Ascending aorta (tissue), 2 donors: Measurements from ENCODE around the gene DVL3. TPM values are rescaled to one million over a fixed set of nuclear protein-coding genes. Genes with fewer than 3 reads are reported as not detected.

ENCODE experiments used
- DNase-seq, 2 donors: peaks; one replicate each; pipeline ENCODE4 v3.0.0-alpha.2; 2019; ENCODE audit warnings: low spot score in 2 of 2
- H3K27ac ChIP-seq, 2 donors: fragments of 200-600 bp; sonication (generic); one replicate each; pipeline ENCODE4 v1.5.1; 2016 to 2017; ENCODE audit warnings: mild to moderate bottlenecking in 1 of 2
- H3K27me3 ChIP-seq: fragments of 200-600 bp; sonication (generic); one replicate; pipeline ENCODE4 v1.5.1; 2017
- H3K36me3 ChIP-seq, 2 donors: fragments of 200-600 bp; sonication (generic); one replicate each; pipeline ENCODE4 v1.5.1; 2016
- H3K4me1 ChIP-seq, 2 donors: fragments of 200-600 bp; sonication (generic); one replicate each; pipeline ENCODE4 v1.5.1; 2016 to 2017; ENCODE audit warnings: mild to moderate bottlenecking in 1 of 2
- H3K4me3 ChIP-seq, 2 donors: fragments of 200-600 bp; sonication (generic); one replicate each; pipeline ENCODE4 v1.5.1; 2016 to 2017; ENCODE audit warnings: mild to moderate bottlenecking in 1 of 2
- H3K9me3 ChIP-seq, 2 donors: fragments of 200-600 bp; sonication (generic); one replicate each; pipeline ENCODE4 v1.5.1; 2016
- CTCF ChIP-seq, 3 experiments: fragments of 200-600 bp in 2 of 3; fragments of 450-650 bp in 1 of 3; sonication (generic) in 2 of 3; IDR thresholded peaks; one replicate each; pipeline ENCODE4 v1.5.1; 2016 to 2019; ENCODE audit warnings: antibody characterized with exemption in 3 of 3, mild to moderate bottlenecking in 1 of 3, moderate library complexity in 1 of 3
- intact Hi-C: fragments of 100-400 bp; cut with DNase I; formaldehyde crosslinking; loops from one replicate; pipeline ENCODE4 v1.15.1; 2023
- total RNA-seq: library from RNA; depleted of rRNA; stranded (reverse); fragments of >200 nt; gene quantifications from one replicate; pipeline ENCODE4 v1.1.0, GENCODE V29; 2016

DVL3 gene
- total RNA-seq, 1 donor from 2014 or later: 36.6 TPM

- no peaks in the 10 kb centered on the region for H3K9me3 ChIP-seq
- peaks cover 11 to 18% of the 10 kb centered on the region in 2 donors for H3K4me1 ChIP-seq
- H3K27ac ChIP-seq: peak overlapping the region; percentile 91 to 96
- no peak for TF ChIP-seq CTCF (IDR thresholded peaks at IDR 0.05)
- no peak for DNase-seq
- H3K27me3 ChIP-seq: no peaks in the 10 kb centered on the region
- intact Hi-C loops: loop anchor here (1.0 to 10.0 kb wide), 2 partner anchors 10 to 291 kb away; partner anchors contain the start of genes ABCF3 and PARL
- peak overlapping the region; percentile 96 to 97 for H3K4me3 ChIP-seq
- H3K36me3 ChIP-seq: peaks cover 45 to 52% of the 10 kb centered on the region in 2 donors
These were observed 20.8 kb downstream of the DVL3 start for GRCh38 chr3:184175981-184176376.

GRCh38 chr3:184176377-184177330 is 21.5 kb downstream of the DVL3 start:
- no peaks in the 10 kb centered on the region for H3K27me3 ChIP-seq
- peaks cover 45 to 52% of the 10 kb centered on the region in 2 donors for H3K36me3 ChIP-seq
- intact Hi-C loops: loop anchor here (1.0 to 10.0 kb wide), 2 partner anchors 10 to 292 kb away; partner anchors contain the start of genes ABCF3 and PARL
- DNase-seq: peak; percentile 35 to 88
- H3K9me3 ChIP-seq: no peaks in the 10 kb centered on the region
- H3K4me3 ChIP-seq: peak overlapping the region; percentile 96 to 97
- TF ChIP-seq CTCF (IDR thresholded peaks at IDR 0.05): no peak
- H3K4me1 ChIP-seq: peaks cover 11 to 18% of the 10 kb centered on the region in 2 donors
- peak overlapping the region; percentile 91 to 96 for H3K27ac ChIP-seq

GRCh38 chr3:184177331-184177731 is 22.2 kb downstream of the DVL3 start:
- H3K4me1 ChIP-seq: peaks cover 11 to 18% of the 10 kb centered on the region in 2 donors

DNA sequence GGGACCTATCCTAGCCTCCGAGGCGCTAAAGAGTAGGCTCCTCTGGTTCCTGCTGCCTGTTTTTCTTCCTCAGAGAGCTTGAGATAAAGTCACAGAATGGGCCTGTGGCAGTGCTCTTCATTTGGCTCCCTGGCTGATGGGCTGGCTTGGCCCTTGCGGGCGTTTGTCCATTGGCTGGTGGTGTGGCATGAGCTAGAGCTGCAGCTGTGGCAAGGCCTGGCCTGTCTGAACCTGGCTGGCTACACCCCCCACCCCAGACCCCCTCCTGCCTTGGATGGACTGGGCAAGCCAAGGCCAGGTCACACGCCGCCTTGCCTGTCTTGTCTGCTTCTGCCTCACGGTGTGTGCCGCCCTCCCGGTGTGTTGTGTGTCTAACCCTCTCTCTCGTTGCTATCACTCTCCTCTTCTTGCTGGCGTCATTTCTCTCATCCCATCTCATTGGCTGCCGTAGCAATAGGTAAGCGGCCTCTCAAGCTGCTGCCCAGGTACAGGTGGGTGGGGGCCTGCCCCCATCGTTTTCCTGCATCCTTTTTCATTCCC is 22.7 kb downstream of the DVL3 start:
- H3K4me1 ChIP-seq: peaks cover 11 to 18% of the 10 kb centered on the region in 2 donors
- no peaks in the 10 kb centered on the region for H3K27me3 ChIP-seq
- DNase-seq: peak in 1 of 2 donors; percentile 58
- intact Hi-C loops: loop anchor here (10.0 kb wide), 1 partner anchor 293 kb away; the partner anchor contains the start of gene PARL
- peak overlapping the region in 1 of 2 donors; percentile 97 for H3K4me3 ChIP-seq
- no peaks in the 10 kb centered on the region for H3K9me3 ChIP-seq
- no peak for TF ChIP-seq CTCF (IDR thresholded peaks at IDR 0.05)
- H3K27ac ChIP-seq: peak overlapping the region; percentile 91 to 96
- peaks cover 55 to 57% of the 10 kb centered on the region in 2 donors for H3K36me3 ChIP-seq

More at GRCh38 chr3:184177331-184177731, 22.2 kb downstream of the DVL3 start:
- Histone ChIP-seq H3K4me3 (peak overlapping the region; percentile 96 to 97), H3K27ac (peak overlapping the region; percentile 91 to 96), H3K36me3 (peaks cover 50 to 52% of the 10 kb centered on the region in 2 donors), H3K27me3 (no peaks in the 10 kb centered on the region), H3K9me3 (no peaks in the 10 kb centered on the region)
- no peak for DNase-seq
- intact Hi-C loops: loop anchor here (10.0 kb wide), 1 partner anchor 293 kb away; the partner anchor contains the start of gene PARL
- TF ChIP-seq CTCF (IDR thresholded peaks at IDR 0.05): no peak

- Histone ChIP-seq H3K4me3 (no peak overlapping the region), H3K27me3 (no peaks in the 10 kb centered on the region), H3K27ac (peak overlapping the region in 1 of 2 donors; percentile 91), H3K36me3 (peaks cover 62 to 65% of the 10 kb centered on the region in 2 donors), H3K4me1 (peaks cover 11 to 18% of the 10 kb centered on the region in 2 donors), H3K9me3 (no peaks in the 10 kb centered on the region)
- intact Hi-C loops: loop anchor here (10.0 kb wide), 1 partner anchor 294 kb away; the partner anchor contains the start of gene PARL
- no peak for DNase-seq
- TF ChIP-seq CTCF (IDR thresholded peaks at IDR 0.05): no peak
These were observed 23.5 kb downstream of the DVL3 start for GRCh38 chr3:184178521-184179138.
